Neuronal stem cell (in vitro differentiated cells): ENCODE data around the gene ATG12.

ENCODE experiments used
- DNase-seq: peaks from one replicate; pipeline ENCODE4 v3.0.0-alpha.2; 2013; ENCODE audit warnings: low spot score
- H2AFZ ChIP-seq: one replicate; pipeline ENCODE4 v1.6.1; 2013; ENCODE audit warnings: mild to moderate bottlenecking, low read length, inconsistent platforms
- H2AK5ac ChIP-seq: 2 replicates; pipeline ENCODE4 v1.6.1; 2013; ENCODE audit warnings: low read depth, mild to moderate bottlenecking, inconsistent platforms, low read length, moderate library complexity, mixed read lengths
- H2BK120ac ChIP-seq: 2 replicates; pipeline ENCODE4 v1.6.1; 2013; ENCODE audit warnings: low read depth, mild to moderate bottlenecking, inconsistent platforms, low read length, moderate library complexity, mixed read lengths
- H2BK12ac ChIP-seq: one replicate; pipeline ENCODE4 v1.6.1; 2013; ENCODE audit warnings: low read length, inconsistent platforms
- H2BK15ac ChIP-seq: 2 replicates; pipeline ENCODE4 v1.6.1; 2013; ENCODE audit warnings: mild to moderate bottlenecking, low read length, inconsistent platforms, mixed read lengths
- H2BK5ac ChIP-seq: one replicate; pipeline ENCODE4 v1.6.1; 2013; ENCODE audit warnings: inconsistent platforms, mild to moderate bottlenecking, low read length, moderate library complexity
- H3K14ac ChIP-seq: one replicate; pipeline ENCODE4 v1.6.1; 2013; ENCODE audit warnings: low read length, inconsistent platforms
- H3K18ac ChIP-seq: 2 replicates; pipeline ENCODE4 v1.6.1; 2013; ENCODE audit warnings: low read length, inconsistent platforms
- H3K23ac ChIP-seq: 2 replicates; pipeline ENCODE4 v1.6.1; 2013; ENCODE audit warnings: low read depth, mild to moderate bottlenecking, mixed read lengths, low read length, inconsistent platforms; ENCODE audit not compliant: poor library complexity
- H3K27ac ChIP-seq: replicated peaks from 3 replicates; pipeline ENCODE4 v1.5.1; 2013; ENCODE audit warnings: low read length, inconsistent platforms
- H3K27me3 ChIP-seq, 3 experiments: 2 replicates each; pipeline ENCODE4 v1.6.1; 2013; ENCODE audit warnings: low read length in 3 of 3, mild to moderate bottlenecking in 2 of 3, inconsistent platforms in 1 of 3, low read depth in 1 of 3, mixed read lengths in 1 of 3, moderate library complexity in 1 of 3; ENCODE audit not compliant: control insufficient read depth in 3 of 3, insufficient read depth in 3 of 3
- H3K36me3 ChIP-seq, 2 donors: replicated peaks in 1 of 2; 2 replicates each; pipeline ENCODE4 v1.6.1; 2013; ENCODE audit warnings: low read length in 2 of 2; ENCODE audit not compliant: control insufficient read depth in 2 of 2, insufficient read depth in 2 of 2
- H3K4ac ChIP-seq: 2 replicates; pipeline ENCODE4 v1.6.1; 2013; ENCODE audit warnings: inconsistent platforms, mild to moderate bottlenecking, low read length, moderate library complexity
- H3K4me1 ChIP-seq, 2 donors: 1 replicate in 1 of 2; 2 replicates in 1 of 2; pipeline ENCODE4 v1.6.1; 2013; ENCODE audit warnings: low read length in 2 of 2, low read depth in 1 of 2; ENCODE audit not compliant: control insufficient read depth in 2 of 2, insufficient read depth in 1 of 2
- H3K4me2 ChIP-seq: one replicate; pipeline ENCODE4 v1.6.1; 2013; ENCODE audit warnings: mild to moderate bottlenecking, low read length, inconsistent platforms; ENCODE audit not compliant: insufficient read depth, poor library complexity, severe bottlenecking
- H3K4me3 ChIP-seq, 2 donors: 2 replicates each; pipeline ENCODE4 v1.5.1; 2013; ENCODE audit warnings: low read length in 2 of 2, mild to moderate bottlenecking in 2 of 2, inconsistent platforms in 1 of 2, moderate library complexity in 1 of 2
- H3K79me1 ChIP-seq: one replicate; pipeline ENCODE4 v1.6.1; 2013; ENCODE audit warnings: low read depth, mild to moderate bottlenecking, inconsistent platforms, low read length, moderate library complexity
- H3K9ac ChIP-seq: one replicate; pipeline ENCODE4 v1.6.1; 2013; ENCODE audit warnings: mild to moderate bottlenecking, low read depth, low read length, inconsistent platforms; ENCODE audit not compliant: poor library complexity
- H3K9me3 ChIP-seq, 2 donors: replicated peaks in 1 of 2; 2 replicates each; pipeline versions ENCODE3 to v1.6.1; 2013; ENCODE audit warnings: low read length in 2 of 2, mild to moderate bottlenecking in 2 of 2, inconsistent platforms in 1 of 2, low read depth in 1 of 2, mixed read lengths in 1 of 2, moderate library complexity in 1 of 2; ENCODE audit not compliant: control insufficient read depth in 2 of 2, insufficient read depth in 1 of 2
- H4K8ac ChIP-seq: one replicate; pipeline ENCODE4 v1.6.1; 2013; ENCODE audit warnings: low read depth, mild to moderate bottlenecking, inconsistent platforms, low read length, moderate library complexity
- H4K91ac ChIP-seq: one replicate; pipeline ENCODE4 v1.6.1; 2013; ENCODE audit warnings: low read length, low read depth, mild to moderate bottlenecking, inconsistent platforms; ENCODE audit not compliant: poor library complexity
- WGBS, 2 donors: extraction: QIAGEN DNeasy Blood & Tissue Kit; methylation state at CpG; one replicate each; pipeline ENCODE4 v1.1.7; 2013; ENCODE audit warnings: missing lambda C conversion rate in 2 of 2, mixed read lengths in 1 of 2; ENCODE audit not compliant: insufficient read length in 2 of 2, insufficient replicate concordance in 1 of 2; ENCODE audit errors: extremely low coverage in 2 of 2; 5-methylcytosine and 5-hydroxymethylcytosine counted together

Gene ATG12

GRCh38 chr5:115817386-115817785 lies 24.0 kb downstream of the ATG12 start:
- H2BK12ac ChIP-seq = no peak overlapping the region
- no peak overlapping the region for H3K4ac ChIP-seq
- no peak overlapping the region for H4K8ac ChIP-seq
- peaks cover 0 to 9% (median 0%) of the 10 kb centered on the region in 3 experiments for H3K27me3 ChIP-seq
- no peak overlapping the region for H2BK15ac ChIP-seq
- H2BK5ac ChIP-seq = no peak overlapping the region
- no peak overlapping the region for H3K9ac ChIP-seq
- H3K79me1 ChIP-seq = no peaks in the 10 kb centered on the region
- DNase-seq = no peak
- no peak overlapping the region for H3K14ac ChIP-seq
- H3K4me3 ChIP-seq = peak overlapping the region in 1 of 2 donors; percentile 69
- peaks cover 0 to 10% of the 10 kb centered on the region in 2 donors for H3K36me3 ChIP-seq
- H3K27ac ChIP-seq = no peak overlapping the region
- peaks cover 2 to 9% of the 10 kb centered on the region in 2 donors for H3K4me1 ChIP-seq
- peak overlapping the region; percentile 53 for H2AFZ ChIP-seq
- H3K18ac ChIP-seq = no peak overlapping the region
- H3K4me2 ChIP-seq = no peak overlapping the region
- H4K91ac ChIP-seq = no peak overlapping the region
- no peaks in the 10 kb centered on the region for H3K9me3 ChIP-seq
- no peak overlapping the region for H2AK5ac ChIP-seq
- H3K23ac ChIP-seq = no peak overlapping the region
- H2BK120ac ChIP-seq = no peak overlapping the region
- no CpG with 5 or more reads among the region's 7 CpGs for WGBS, 2 donors

GRCh38 chr5:115816226-115817081 lies 24.9 kb downstream of the ATG12 start, which contains the start of gene CDO1:
Gene CDO1 (minus strand): TSS chr5:115816659. CDS start chr5:115816397, 262 bp downstream.
- peaks cover 0 to 9% (median 0%) of the 10 kb centered on the region in 3 experiments for H3K27me3 ChIP-seq

GRCh38 chr5:115815693-115816225 lies 25.6 kb downstream of the ATG12 start:
- peak overlapping the region; percentile 88 for H3K4me2 ChIP-seq
- peak overlapping the region; percentile 87 for H3K9ac ChIP-seq
- H3K4ac ChIP-seq = peak overlapping the region; percentile 61
- H3K4me3 ChIP-seq = peak overlapping the region; percentile 69 to 92
- peak overlapping the region; percentile 75 for H4K8ac ChIP-seq
- no peak overlapping the region for H4K91ac ChIP-seq
- peak overlapping the region; percentile 94 for H3K23ac ChIP-seq
- peak overlapping the region; percentile 98 for H2AFZ ChIP-seq
- H2BK12ac ChIP-seq = no peak overlapping the region
- H2BK120ac ChIP-seq = peak overlapping the region; percentile 42
- peak overlapping the region; percentile 97 for H2BK5ac ChIP-seq
- no peak overlapping the region for H2AK5ac ChIP-seq
- WGBS, 2 donors = no CpG with 5 or more reads among the region's 48 CpGs
- no peaks in the 10 kb centered on the region for H3K79me1 ChIP-seq
- H3K4me1 ChIP-seq = peaks cover 2 to 9% of the 10 kb centered on the region in 2 donors
- peak overlapping the region; percentile 98 for H3K18ac ChIP-seq
- H3K27me3 ChIP-seq = peaks cover 0 to 9% (median 0%) of the 10 kb centered on the region in 3 experiments
- H3K14ac ChIP-seq = peak overlapping the region; percentile 92
- DNase-seq = peak; percentile 8
- no peak overlapping the region for H3K27ac ChIP-seq
- H2BK15ac ChIP-seq = peak overlapping the region; percentile 98
- peaks cover 2 to 26% of the 10 kb centered on the region in 2 donors for H3K36me3 ChIP-seq
- no peaks in the 10 kb centered on the region for H3K9me3 ChIP-seq

More at GRCh38 chr5:115816226-115817081, 24.9 kb downstream of the ATG12 start, which contains the start of gene CDO1:
- Histone ChIP-seq H4K91ac (no peak within 1 kb of the TSS), H3K14ac (peak within 1 kb of the TSS; percentile 92), H3K23ac (peak within 1 kb of the TSS; percentile 94), H2BK5ac (peak within 1 kb of the TSS; percentile 97), H3K4ac (peak within 1 kb of the TSS; percentile 61), H2BK12ac (peak within 1 kb of the TSS; percentile 96), H3K4me2 (peak within 1 kb of the TSS; percentile 88), H3K27ac (peak within 1 kb of the TSS; percentile 70), H3K79me1 (no peaks in the 10 kb centered on the region), H3K18ac (peak within 1 kb of the TSS; percentile 98), H3K4me3 (peak within 1 kb of the TSS; percentile 69 to 92), H3K36me3 (peaks cover 0 to 19% of the 10 kb centered on the region in 2 donors), H3K9me3 (no peaks in the 10 kb centered on the region), H2AK5ac (no peak within 1 kb of the TSS), H2AFZ (peak within 1 kb of the TSS; percentile 98), H2BK15ac (peak within 1 kb of the TSS; percentile 98), H3K9ac (peak within 1 kb of the TSS; percentile 87), H4K8ac (peak within 1 kb of the TSS; percentile 75), H3K4me1 (peaks cover 2 to 9% of the 10 kb centered on the region in 2 donors), H2BK120ac (peak within 1 kb of the TSS; percentile 42)
- peak; percentile 80 for DNase-seq
- WGBS, 2 donors = no CpG with 5 or more reads among the region's 69 CpGs
